Retina (tissue), 1 donor: ENCODE data around the gene FARSB.
"Not testable (repeated sequence)": the region's sequence is repeated elsewhere in the genome, so short reads cannot be mapped to it uniquely, and the experiment has no call there.

Experiments used
- DNase-seq: peaks from one replicate; pipeline ENCODE4 v3.0.0-alpha.2; 2016

Gene FARSB

GRCh38 chr2:222655787-222656525 lies at the start of gene FARSB:
Gene FARSB (minus strand): TSS chr2:222656092. CDS start chr2:222656073, 19 bp downstream.
- DNase-seq: peak; percentile 97

DNA sequence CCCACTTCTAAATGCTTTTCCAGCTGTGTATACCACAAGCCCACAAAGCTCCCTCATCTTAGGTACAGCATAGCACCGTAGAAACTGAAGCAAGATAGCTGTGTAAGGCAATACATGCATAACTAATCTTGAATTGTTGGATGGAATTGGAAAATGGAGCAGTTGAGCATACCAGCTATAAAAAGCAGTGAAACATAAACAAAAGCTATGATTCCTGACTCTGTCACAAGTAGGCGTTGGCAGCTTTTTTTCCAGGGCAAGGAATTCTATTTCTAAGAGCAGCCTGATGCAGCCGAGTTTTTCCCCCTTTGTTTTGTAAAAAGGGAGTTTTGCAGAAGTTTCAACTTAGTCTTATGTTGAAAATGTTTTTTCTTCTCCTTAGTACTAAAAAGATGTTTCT lies 48.0 kb upstream of the FARSB start:
- DNase-seq: no peak

GRCh38 chr2:222703091-222703490 lies 47.2 kb upstream of the FARSB start:
- no peak for DNase-seq

GRCh38 chr2:222701721-222702131 lies 45.8 kb upstream of the FARSB start:
- no peak for DNase-seq

- no peak for DNase-seq
Observed at GRCh38 chr2:222701233-222701632, 45.3 kb upstream of the FARSB start.

DNA sequence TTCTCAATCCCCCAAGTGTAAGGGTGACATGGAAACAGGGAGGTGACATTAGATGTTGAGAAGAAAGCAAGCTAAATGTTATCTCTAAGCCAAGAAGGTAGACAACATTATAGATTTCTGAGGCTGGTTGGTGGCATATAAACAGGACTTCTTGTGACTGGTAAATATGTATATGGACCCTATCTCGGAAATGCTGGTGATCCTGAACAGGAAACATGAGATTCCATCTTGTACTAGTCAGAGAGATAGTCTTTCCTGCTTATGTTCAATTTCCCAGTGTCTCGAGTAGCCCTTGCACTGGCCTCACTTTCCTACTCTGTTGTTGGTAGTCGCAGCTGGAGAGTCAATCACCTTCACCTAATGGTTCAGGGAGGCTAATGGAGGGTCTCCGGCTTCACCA lies 42.4 kb upstream of the FARSB start:
- no peak for DNase-seq

- no peak for DNase-seq
Observed at GRCh38 chr2:222693837-222694236, 37.9 kb upstream of the FARSB start.

DNA sequence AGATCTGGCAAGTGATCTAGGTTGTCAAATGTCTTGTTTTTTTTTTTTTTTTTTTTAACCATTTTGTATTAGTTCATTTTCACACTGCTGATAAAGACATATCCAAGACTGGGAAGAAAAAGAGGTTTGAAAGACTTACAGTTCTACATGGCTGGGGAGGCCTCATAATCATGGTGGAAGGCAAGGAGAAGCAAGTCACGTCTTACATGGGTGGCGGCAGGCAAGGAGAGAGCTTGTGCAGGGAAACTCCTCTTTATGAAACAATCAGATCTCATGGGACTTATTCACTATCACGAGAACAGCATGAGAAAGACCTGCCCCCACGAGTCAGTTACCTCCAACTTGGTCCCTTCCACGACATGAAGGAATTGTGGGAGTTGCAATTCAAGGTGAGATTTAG lies 37.5 kb upstream of the FARSB start:
- not testable (repeated sequence) for DNase-seq

GRCh38 chr2:222690564-222691200 lies 34.8 kb upstream of the FARSB start:
- DNase-seq: peak; percentile 73

DNA sequence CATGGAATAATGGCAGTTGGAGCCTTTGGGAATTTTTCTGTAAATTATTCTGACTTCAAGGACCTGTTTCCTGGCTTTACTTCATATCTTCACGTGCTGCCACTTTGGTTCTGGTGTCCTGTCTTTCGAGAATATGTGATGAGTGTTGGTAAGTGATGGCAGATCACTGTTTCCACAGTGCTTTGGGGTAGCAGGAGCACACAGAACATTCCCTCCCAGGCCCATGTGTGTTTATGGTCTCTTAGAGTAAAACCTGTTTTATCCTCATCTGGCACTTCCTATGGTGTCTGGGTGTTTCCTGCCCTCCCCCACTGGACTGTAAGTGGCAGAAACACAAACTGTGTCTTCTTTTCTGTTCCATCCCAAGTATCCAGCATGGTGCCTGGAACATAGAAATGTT lies 33.4 kb upstream of the FARSB start:
- no peak for DNase-seq

DNA sequence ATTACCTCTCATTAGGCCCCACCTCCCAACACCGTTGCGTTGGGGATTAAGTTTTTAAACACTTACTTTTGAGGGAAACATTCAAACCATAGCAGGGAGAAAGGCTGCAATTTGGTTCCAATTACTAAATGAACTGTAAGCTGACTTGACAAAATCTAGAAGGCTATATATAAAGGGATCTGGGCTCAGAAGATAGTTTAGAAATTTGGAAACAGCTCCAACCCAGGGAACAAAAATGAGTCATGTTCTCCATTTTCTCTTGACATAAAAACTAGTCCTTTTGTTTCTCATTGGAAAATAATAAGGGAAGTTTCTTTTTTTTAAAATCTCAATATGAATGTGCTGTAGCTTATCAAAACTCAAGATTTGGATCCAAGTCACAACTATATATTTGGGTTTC lies 33.0 kb upstream of the FARSB start:
- no peak for DNase-seq

GRCh38 chr2:222686086-222686750 lies 30.3 kb upstream of the FARSB start:
- no peak for DNase-seq

GRCh38 chr2:222683805-222684204 lies 27.9 kb upstream of the FARSB start:
- DNase-seq: no peak

- DNase-seq: no peak
Observed at GRCh38 chr2:222677981-222678380, 22.1 kb upstream of the FARSB start.

DNA sequence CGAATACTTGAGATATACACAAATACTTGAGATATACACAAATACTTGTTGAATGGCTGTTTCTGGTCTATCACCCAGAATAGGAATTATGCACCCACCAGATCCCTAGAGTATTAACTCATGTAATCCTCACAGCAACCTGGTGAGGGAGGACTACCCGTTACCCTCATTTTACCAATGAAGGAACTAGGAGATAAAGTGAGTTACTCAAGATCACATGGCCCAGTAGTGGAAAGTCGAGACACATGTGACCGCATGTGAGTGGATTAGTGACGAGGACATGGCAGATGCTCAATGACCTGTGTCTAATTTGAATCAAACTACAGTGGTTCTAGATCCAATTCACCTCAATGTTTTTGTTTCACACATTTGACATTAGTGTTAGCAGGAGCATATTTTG lies 18.0 kb upstream of the FARSB start:
- no peak for DNase-seq

DNA sequence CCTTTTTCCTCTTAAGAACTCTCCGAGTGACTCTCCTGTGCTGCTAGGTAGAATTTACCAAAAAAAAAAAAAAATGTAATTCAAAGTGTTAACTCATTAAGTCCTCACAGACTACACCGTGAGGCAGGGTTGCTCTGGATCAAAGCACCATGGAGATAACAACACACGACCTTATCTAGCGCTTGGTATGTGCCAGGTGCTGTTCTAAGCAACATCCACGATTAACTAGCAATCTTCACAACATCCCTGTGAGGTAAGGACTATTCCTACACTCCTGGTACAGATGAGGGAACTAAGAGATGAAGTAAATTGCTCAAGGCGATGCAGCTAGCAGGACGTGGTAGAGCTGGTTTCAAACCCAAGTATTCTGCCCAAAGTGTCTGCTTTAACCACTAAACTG lies 17.4 kb upstream of the FARSB start:
- no peak for DNase-seq

DNA sequence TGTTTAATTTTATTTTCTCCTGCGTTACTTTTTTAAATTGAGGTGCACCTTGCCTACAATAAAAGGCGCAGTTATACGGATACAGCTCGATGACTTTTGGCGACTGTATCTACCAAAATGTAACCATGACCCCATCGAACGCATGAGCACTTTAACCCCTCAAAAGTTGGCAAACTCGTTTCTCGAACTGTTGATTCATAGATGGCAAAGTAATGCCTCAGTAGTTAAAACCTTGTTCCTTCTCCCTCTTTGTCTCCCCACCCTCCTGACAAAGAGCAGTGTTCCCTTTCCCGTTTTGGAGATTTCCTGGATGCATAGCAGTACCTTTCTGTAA lies 16.1 kb upstream of the FARSB start:
- DNase-seq: no peak

- peak; percentile 84 for DNase-seq
Observed at GRCh38 chr2:222671259-222672067, 15.6 kb upstream of the FARSB start, which contains the start of gene MOGAT1. Gene MOGAT1 (plus strand): TSS chr2:222671658. CDS start chr2:222671786, 128 bp downstream.

- DNase-seq: no peak
Observed at GRCh38 chr2:222670191-222671038, 14.5 kb upstream of the FARSB start.

DNA sequence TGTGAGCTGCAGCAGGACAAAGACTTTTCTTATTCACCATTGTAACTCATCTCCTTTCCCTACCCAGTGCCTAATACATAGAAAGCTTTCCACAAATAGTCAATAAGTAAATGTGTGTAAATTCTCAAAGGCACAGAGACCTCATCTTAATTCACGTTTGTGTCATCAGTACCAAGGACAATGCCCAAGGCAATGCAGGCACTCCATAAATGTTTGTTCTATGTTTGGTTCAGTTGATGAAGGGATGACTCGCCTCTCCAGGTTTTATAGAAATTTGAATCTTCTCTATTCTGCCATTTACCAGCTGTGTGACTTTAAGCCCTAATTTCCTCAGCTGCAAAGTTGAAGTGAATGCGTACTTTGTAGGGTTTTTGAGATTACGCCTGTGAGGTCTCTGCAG lies 13.5 kb upstream of the FARSB start:
- no peak for DNase-seq

- DNase-seq: no peak
Observed at GRCh38 chr2:222668494-222669154, 12.7 kb upstream of the FARSB start.

DNA sequence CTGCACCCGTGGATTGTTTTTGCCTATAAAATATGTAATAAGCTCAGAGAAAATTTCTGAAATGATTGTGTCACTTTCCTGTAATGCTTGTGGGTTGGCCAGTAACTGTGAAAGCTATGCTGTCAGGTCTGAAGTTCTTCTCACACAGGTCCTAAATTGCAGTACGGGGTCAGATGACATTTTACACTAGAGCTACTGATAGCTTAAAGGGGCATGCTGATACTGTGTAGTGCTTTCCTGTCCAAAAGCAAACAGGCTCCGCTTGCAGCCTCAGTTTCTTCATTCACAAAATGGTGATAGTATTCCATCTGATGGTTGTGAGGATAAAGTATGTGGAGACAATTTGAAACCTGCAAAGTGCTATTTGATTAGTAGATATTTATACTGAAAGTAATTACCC lies 7.6 kb upstream of the FARSB start:
- no peak for DNase-seq
